Gastroesophageal sphincter (tissue), 4 donors: ENCODE results near the gene ERC1. TPM values are rescaled to one million over a fixed set of nuclear protein-coding genes. Genes with fewer than 3 reads are reported as not detected.
A peak's percentile ranks its signal among the peaks of the same experiment; 100 is the strongest.

Experiments
- ATAC-seq: fragments of 150-250 bp; one replicate; pipeline ENCODE4 v1.9.1; 2016; ENCODE audit warnings: mild to moderate bottlenecking, moderate library complexity
- H3K27ac ChIP-seq, 4 donors: fragments of 200-600 bp; sonication (generic) in 3 of 4; 1 replicate in 3 of 4; 2 replicates in 1 of 4; pipeline ENCODE4 v1.5.1; 2016 to 2019
- H3K27me3 ChIP-seq: fragments of 200-600 bp; sonication (generic); one replicate; pipeline ENCODE4 v1.5.1; 2019
- H3K36me3 ChIP-seq, 2 donors: fragments of 200-600 bp; sonication (generic); one replicate each; pipeline ENCODE4 v1.5.1; 2019; ENCODE audit warnings: control low read depth in 1 of 2
- H3K4me1 ChIP-seq, 3 donors: fragments of 200-600 bp; sonication (generic); 1 replicate in 2 of 3; 2 replicates in 1 of 3; pipeline ENCODE4 v1.5.1; 2016 to 2019; ENCODE audit warnings: control low read depth in 2 of 3
- H3K4me3 ChIP-seq, 2 donors: fragments of 200-600 bp; sonication (generic); one replicate each; pipeline ENCODE4 v1.5.1; 2019; ENCODE audit warnings: mild to moderate bottlenecking in 1 of 2, moderate library complexity in 1 of 2
- H3K9me3 ChIP-seq, 3 donors: fragments of 200-600 bp; sonication (generic); one replicate each; pipeline ENCODE4 v1.5.1; 2017 to 2019; ENCODE audit warnings: control low read depth in 2 of 3
- CTCF ChIP-seq, 4 experiments: fragments of 200-600 bp in 2 of 4; fragments of 450-650 bp in 2 of 4; sonication (generic) in 1 of 4; IDR thresholded peaks; one replicate each; pipeline ENCODE4 v1.5.1; 2017 to 2019; ENCODE audit warnings: antibody characterized with exemption in 4 of 4, mild to moderate bottlenecking in 2 of 4, moderate library complexity in 2 of 4
- EP300 ChIP-seq: sonication (generic); formaldehyde crosslinking; IDR thresholded peaks from one replicate; pipeline ENCODE4 v1.6.1; 2017; ENCODE audit warnings: antibody characterized with exemption, mild to moderate bottlenecking
- POLR2A ChIP-seq, 2 donors: fragments of 450-650 bp; IDR thresholded peaks; one replicate each; pipeline ENCODE4 v1.6.1; 2017; ENCODE audit warnings: antibody characterized with exemption in 2 of 2, mild to moderate bottlenecking in 2 of 2, moderate library complexity in 1 of 2
- POLR2AphosphoS5 ChIP-seq: sonication (generic); formaldehyde crosslinking; IDR thresholded peaks from one replicate; pipeline ENCODE4 v1.6.1; 2017; ENCODE audit warnings: antibody characterized with exemption
- WGBS, 2 donors: methylation state at CpG; one replicate each; pipeline ENCODE4 v1.1.5; 2018; ENCODE audit warnings: low coverage in 1 of 2; 5-methylcytosine and 5-hydroxymethylcytosine counted together
- total RNA-seq, 4 donors: library from RNA; depleted of rRNA; stranded (reverse); fragments of >200 nt; gene quantifications; one replicate each; pipeline ENCODE4 v1.1.0, GENCODE V29; 2016

ERC1 gene
- total RNA-seq, 4 donors from 2014 or later: 38.3 to 80.2 (median 58.4) TPM

GRCh38 chr12:1279050-1279449 is 288.0 kb downstream of the ERC1 start:
- WGBS, 2 donors: 44 to 64% methylated on average over 3 of the region's 3 CpGs
- Histone ChIP-seq H3K4me1 (peaks cover 0 to 30% (median 0%) of the 10 kb centered on the region in 3 donors), H3K36me3 (no peaks in the 10 kb centered on the region), H3K4me3 (no peak overlapping the region), H3K27me3 (no peaks in the 10 kb centered on the region), H3K9me3 (no peaks in the 10 kb centered on the region), H3K27ac (no peak overlapping the region)
- no peak for ATAC-seq
- TF ChIP-seq POLR2AphosphoS5: no peak
- TF ChIP-seq CTCF (IDR thresholded peaks at IDR 0.05): peak in 1 of 4 experiments; percentile 19

DNA sequence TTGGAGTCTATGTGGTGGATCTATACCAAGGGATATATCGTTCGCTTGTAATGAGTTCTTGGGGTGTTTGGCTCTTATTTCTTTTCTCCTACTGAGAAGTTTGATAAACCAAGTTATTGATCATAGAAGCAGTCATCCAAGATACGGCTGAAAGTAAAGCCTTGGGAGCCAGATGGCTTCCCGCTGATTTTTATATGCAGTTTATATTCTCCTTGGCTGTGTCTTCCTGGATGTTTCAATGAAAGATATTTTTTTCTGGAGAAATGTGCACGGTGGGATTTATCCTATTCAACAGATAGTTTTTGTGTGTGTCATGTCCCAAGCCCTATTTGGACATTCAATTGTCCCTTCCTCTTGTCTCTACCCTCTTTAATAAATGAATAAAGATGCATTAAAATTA is 289.0 kb downstream of the ERC1 start:
- Histone ChIP-seq H3K4me3 (no peak overlapping the region), H3K9me3 (no peaks in the 10 kb centered on the region), H3K36me3 (no peaks in the 10 kb centered on the region), H3K4me1 (peaks cover 0 to 30% (median 0%) of the 10 kb centered on the region in 3 donors), H3K27ac (no peak overlapping the region), H3K27me3 (no peaks in the 10 kb centered on the region)
- WGBS, 2 donors: 93% methylated on average over 5 of the region's 5 CpGs
- ATAC-seq: no peak
- no peak for TF ChIP-seq POLR2AphosphoS5
- no peak for TF ChIP-seq EP300
- no peak for TF ChIP-seq CTCF (IDR thresholded peaks at IDR 0.05)
- TF ChIP-seq POLR2A (IDR thresholded peaks at IDR 0.05): no peak

GRCh38 chr12:1281683-1282366 is 290.8 kb downstream of the ERC1 start:
- H3K4me1 ChIP-seq: peaks cover 0 to 30% (median 0%) of the 10 kb centered on the region in 3 donors
- H3K27ac ChIP-seq: peak overlapping the region in 3 of 4 donors; percentile 7 to 59 (median 14)
- no peak for TF ChIP-seq CTCF (IDR thresholded peaks at IDR 0.05)
- no peaks in the 10 kb centered on the region for H3K36me3 ChIP-seq
- H3K9me3 ChIP-seq: no peaks in the 10 kb centered on the region
- WGBS, 2 donors: 60 to 62% methylated on average over 6 to 7 of the region's 7 CpGs
- H3K4me3 ChIP-seq: no peak overlapping the region
- H3K27me3 ChIP-seq: no peaks in the 10 kb centered on the region
- ATAC-seq: no peak

DNA sequence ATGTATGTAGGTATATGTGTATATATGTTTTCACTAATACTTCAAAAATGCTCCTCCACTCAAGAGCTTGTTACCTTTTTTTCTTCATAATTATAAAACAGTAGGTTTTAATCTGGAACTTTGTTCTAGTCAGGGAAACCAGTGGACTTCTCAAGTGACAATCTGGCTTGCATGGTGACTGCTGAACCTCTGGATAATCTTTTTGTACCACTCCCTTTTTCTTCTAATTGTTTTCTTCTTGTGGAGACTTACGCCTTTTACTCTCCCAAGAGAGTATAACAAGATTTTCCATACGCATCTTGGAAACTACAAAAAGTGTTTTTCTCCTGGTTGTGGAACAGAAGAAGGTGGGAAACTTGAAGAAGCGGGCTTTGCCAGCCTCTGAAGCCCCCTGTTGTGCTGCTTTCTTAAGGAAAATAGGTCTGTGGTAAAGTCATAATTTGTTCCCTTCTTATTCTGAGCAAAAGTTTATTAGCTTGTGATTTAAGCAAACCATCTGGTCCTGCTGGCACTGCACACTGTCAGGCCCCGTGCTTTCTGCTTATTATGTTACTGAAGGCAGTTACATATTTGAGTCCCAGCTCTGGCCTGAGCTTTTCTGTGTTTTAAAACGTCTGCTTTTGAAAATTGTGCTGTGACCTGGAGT is 291.8 kb downstream of the ERC1 start:
- Histone ChIP-seq H3K27ac (peak overlapping the region in 3 of 4 donors; percentile 59 to 67 (median 59)), H3K9me3 (no peaks in the 10 kb centered on the region), H3K4me1 (peaks cover 0 to 30% (median 0%) of the 10 kb centered on the region in 3 donors), H3K4me3 (no peak overlapping the region), H3K27me3 (no peaks in the 10 kb centered on the region), H3K36me3 (no peaks in the 10 kb centered on the region)
- WGBS, 2 donors: 39 to 51% methylated on average over 3 to 5 of the region's 5 CpGs
- peak; percentile 48 for ATAC-seq
- TF ChIP-seq POLR2A (IDR thresholded peaks at IDR 0.05) (no peak), POLR2AphosphoS5 (no peak), EP300 (no peak), CTCF (IDR thresholded peaks at IDR 0.05) (no peak)

GRCh38 chr12:1283316-1283715 is 292.3 kb downstream of the ERC1 start:
- Histone ChIP-seq H3K27me3 (no peaks in the 10 kb centered on the region), H3K4me3 (no peak overlapping the region), H3K4me1 (peaks cover 0 to 30% (median 0%) of the 10 kb centered on the region in 3 donors), H3K36me3 (no peaks in the 10 kb centered on the region), H3K9me3 (no peaks in the 10 kb centered on the region), H3K27ac (peak overlapping the region in 3 of 4 donors; percentile 14 to 59 (median 59))
- TF ChIP-seq CTCF (IDR thresholded peaks at IDR 0.05): no peak
- no peak for TF ChIP-seq POLR2A (IDR thresholded peaks at IDR 0.05)
- TF ChIP-seq EP300: no peak
- TF ChIP-seq POLR2AphosphoS5: no peak
- 35 to 46% methylated on average over 2 of the region's 2 CpGs for WGBS, 2 donors
- no peak for ATAC-seq
